ENCODE data around the gene PNPLA6. TPM values are rescaled to one million over a fixed set of nuclear protein-coding genes. Genes with fewer than 3 reads are reported as not detected.

The PNPLA6 gene
- polyA plus RNA-seq, 1 donor (not counting 4 experiments of a cell fraction or from before 2014, with no cell fraction given): 22.4 TPM

DNA sequence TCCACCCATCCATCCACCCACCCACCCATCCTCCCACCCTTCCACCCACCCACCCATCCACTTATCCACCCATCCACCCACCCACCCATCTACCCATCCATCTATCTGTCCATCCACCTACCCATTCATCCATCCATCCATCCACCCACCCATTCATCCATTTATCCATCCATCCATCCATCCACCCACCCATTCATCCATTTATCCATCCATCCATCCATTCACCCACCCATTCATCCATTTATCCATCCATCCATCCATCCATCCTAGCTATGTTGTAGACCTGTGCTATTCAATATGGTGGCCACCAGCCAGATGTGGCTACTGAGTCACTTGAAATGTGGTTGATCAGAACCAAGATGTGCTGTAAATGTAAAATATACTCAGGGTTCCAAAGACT lies 65.2 kb downstream of the PNPLA6 start:
- Histone ChIP-seq H3K4me2 (ENCODE audit: control insufficient read depth, extremely low read depth, insufficient read depth, low read depth, low read length) (no peak overlapping the region), H2AFZ (ENCODE audit: control insufficient read depth, low read length) (no peak overlapping the region), H3K27me3 (ENCODE audit: control insufficient read depth, extremely low read depth, insufficient read depth, low read length) (no peaks in the 10 kb centered on the region), H3K9me3 (ENCODE audit: control insufficient read depth, low read depth, low read length) (no peaks in the 10 kb centered on the region), H3K9ac (ENCODE audit: control insufficient read depth, extremely low read depth, insufficient read depth, low read length) (no peak overlapping the region), H3K27ac (ENCODE audit: control insufficient read depth, insufficient read depth, low read length) (no peak overlapping the region), H3K9me1 (ENCODE audit: control insufficient read depth, extremely low read depth, insufficient read depth, low read length) (peaks cover 4% of the 10 kb centered on the region), H3K36me3 (ENCODE audit: control insufficient read depth in 2 of 2, extremely low read depth in 1 of 2, insufficient read depth in 2 of 2, low read length in 2 of 2) (peaks cover 0 to 2% of the 10 kb centered on the region in 2 experiments), H3K4me1 (ENCODE audit: control insufficient read depth, extremely low read depth, insufficient read depth, low read length) (peaks cover 14% of the 10 kb centered on the region), H3K79me2 (ENCODE audit: control insufficient read depth, insufficient read depth, low read length) (peaks cover 2% of the 10 kb centered on the region), H4K20me1 (ENCODE audit: control insufficient read depth, extremely low read depth, insufficient read depth, low read length) (peaks cover 8% of the 10 kb centered on the region), H3K4me3 (ENCODE audit: control insufficient read depth in 2 of 3, extremely low read depth in 1 of 3, insufficient read depth in 2 of 3, low read depth in 1 of 3, low read length in 3 of 3) (no peak overlapping the region)
- no peak for TF ChIP-seq CTCF (optimal IDR thresholded peaks at IDR 0.05 in 1 of 3, IDR thresholded peaks at IDR 0.05 in 1 of 3, conservative IDR thresholded peaks at IDR 0.05 in 1 of 3; ENCODE audit: extremely low read depth in 1 of 3, insufficient read depth in 2 of 3, low read length in 3 of 3)
- TF ChIP-seq EZH2 (IDR thresholded peaks at IDR 0.05; ENCODE audit: low read length): no peak
- DNase-seq (ENCODE audit: low read depth, low spot score) (no peak), FAIRE-seq (no peak)
- dilution Hi-C loops (cut with MboI; ENCODE audit: extremely low pct_ligation_motif_present, low sequenced_read_pairs): no loop called here

DNA sequence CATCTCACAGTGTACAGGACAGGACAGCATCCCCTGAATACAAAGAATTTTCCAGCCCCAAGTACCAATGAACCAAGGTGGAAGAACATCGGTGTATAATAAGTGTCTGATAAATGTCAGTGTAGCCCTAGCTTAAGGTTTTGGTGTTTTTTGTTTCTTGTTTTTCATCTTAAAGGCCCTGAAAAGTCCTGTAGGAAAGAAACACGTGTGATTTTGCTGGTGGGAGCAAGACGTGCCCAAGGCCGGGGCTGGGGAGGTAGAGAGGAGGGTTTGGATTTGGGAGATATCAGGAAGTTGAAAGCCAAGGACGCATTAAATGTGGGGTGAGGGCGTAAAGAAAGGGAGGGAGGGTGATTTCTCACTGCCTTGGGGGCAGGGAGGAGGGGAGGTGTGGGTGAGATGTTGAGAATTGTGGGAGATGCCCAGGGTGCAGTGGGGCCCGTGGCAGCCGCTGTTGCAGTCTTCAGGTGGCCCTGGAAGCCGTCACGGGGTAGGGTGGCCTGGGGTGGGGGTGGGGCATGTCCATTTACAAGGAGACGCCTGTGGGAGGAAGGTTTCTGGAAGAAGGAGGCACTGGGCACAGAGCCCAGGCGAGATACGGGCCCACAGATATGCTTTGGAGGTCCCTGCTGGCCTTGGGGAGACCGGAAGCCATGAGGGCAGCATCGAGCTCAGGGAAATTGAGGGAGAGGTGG lies 66.9 kb downstream of the PNPLA6 start:
- Histone ChIP-seq H3K4me1 (ENCODE audit: control insufficient read depth, extremely low read depth, insufficient read depth, low read length) (peaks cover 5% of the 10 kb centered on the region), H3K27me3 (ENCODE audit: control insufficient read depth, extremely low read depth, insufficient read depth, low read length) (no peaks in the 10 kb centered on the region)
- FAIRE-seq: no peak

More for the DNA sequence above, 66.9 kb downstream of the PNPLA6 start:
- dilution Hi-C loops (cut with MboI; ENCODE audit: extremely low pct_ligation_motif_present, low sequenced_read_pairs): no loop called here
- TF ChIP-seq CTCF (optimal IDR thresholded peaks at IDR 0.05 in 1 of 3, IDR thresholded peaks at IDR 0.05 in 1 of 3, conservative IDR thresholded peaks at IDR 0.05 in 1 of 3; ENCODE audit: extremely low read depth in 1 of 3, insufficient read depth in 2 of 3, low read length in 3 of 3) (no peak), EZH2 (IDR thresholded peaks at IDR 0.05; ENCODE audit: low read length) (no peak)
- DNase-seq (ENCODE audit: low read depth, low spot score): no peak
- peaks cover 4% of the 10 kb centered on the region for H3K9me1 ChIP-seq (ENCODE audit: control insufficient read depth, extremely low read depth, insufficient read depth, low read length)
- H3K4me3 ChIP-seq (ENCODE audit: control insufficient read depth in 2 of 3, extremely low read depth in 1 of 3, insufficient read depth in 2 of 3, low read depth in 1 of 3, low read length in 3 of 3): no peak overlapping the region
- H2AFZ ChIP-seq (ENCODE audit: control insufficient read depth, low read length): no peak overlapping the region
- H3K36me3 ChIP-seq (ENCODE audit: control insufficient read depth in 2 of 2, extremely low read depth in 1 of 2, insufficient read depth in 2 of 2, low read length in 2 of 2): peaks cover 0 to 7% of the 10 kb centered on the region in 2 experiments
- H3K27ac ChIP-seq (ENCODE audit: control insufficient read depth, insufficient read depth, low read length): no peak overlapping the region
- H3K9ac ChIP-seq (ENCODE audit: control insufficient read depth, extremely low read depth, insufficient read depth, low read length): no peak overlapping the region
- no peaks in the 10 kb centered on the region for H3K9me3 ChIP-seq (ENCODE audit: control insufficient read depth, low read depth, low read length)
- H3K4me2 ChIP-seq (ENCODE audit: control insufficient read depth, extremely low read depth, insufficient read depth, low read depth, low read length): no peak overlapping the region
- peaks cover 2% of the 10 kb centered on the region for H3K79me2 ChIP-seq (ENCODE audit: control insufficient read depth, insufficient read depth, low read length)
- H4K20me1 ChIP-seq (ENCODE audit: control insufficient read depth, extremely low read depth, insufficient read depth, low read length): peaks cover 8% of the 10 kb centered on the region

Measured in keratinocyte (primary cell).